Stimulated activated naive B cell treated with anti-CD40 and anti-IgM and Interleukin-4, amounts not matched to agents 10 μg/mL and 1 μg/mL and 100 μg/mL, for 72 hours (primary cell): ENCODE measurements around the gene LACTB.

Experiments
- ATAC-seq, 2 donors: fragments of 150-1000 bp; cut with Tn5 transposase; replicated peaks; 2 replicates each; pipeline ENCODE4 v1.10.0; 2021; ENCODE audit warnings: moderate library complexity in 1 of 2
- DNase-seq: peaks from one replicate; pipeline ENCODE4 v3.0.0; 2021
- H3K27ac Mint-ChIP-seq: one replicate; pipeline ENCODE4 v1.8.0; 2022; ENCODE audit warnings: mild to moderate bottlenecking, mixed read lengths
- H3K27me3 Mint-ChIP-seq, 2 donors: one replicate each; pipeline ENCODE4 v1.8.0; 2022; ENCODE audit warnings: mixed read lengths in 2 of 2
- H3K36me3 Mint-ChIP-seq, 2 donors: one replicate each; pipeline ENCODE4 v1.8.0; 2022; ENCODE audit warnings: mixed read lengths in 2 of 2, mild to moderate bottlenecking in 1 of 2
- H3K4me1 Mint-ChIP-seq, 2 donors: one replicate each; pipeline ENCODE4 v1.8.0; 2022; ENCODE audit warnings: mixed read lengths in 2 of 2, mild to moderate bottlenecking in 1 of 2
- H3K4me3 Mint-ChIP-seq, 2 donors: one replicate each; pipeline ENCODE4 v1.8.0; 2022; ENCODE audit warnings: mild to moderate bottlenecking in 2 of 2, mixed read lengths in 2 of 2, moderate library complexity in 1 of 2
- H3K9me3 Mint-ChIP-seq, 2 donors: one replicate each; pipeline ENCODE4 v1.8.0; 2022; ENCODE audit warnings: mixed read lengths in 2 of 2, mild to moderate bottlenecking in 1 of 2

The LACTB gene

GRCh38 chr15:63121382-63122001 lies at the start of gene LACTB:
Gene LACTB, plus strand, starts transcription at chr15:63121861. Its CDS starts 11 bp downstream, at chr15:63121872.
- Mint-ChIP-seq H3K27me3 (no peaks in the 10 kb centered on the region), H3K9me3 (peaks cover 11% of the 10 kb centered on the region in 2 donors), H3K36me3 (peaks cover 30 to 32% of the 10 kb centered on the region in 2 donors), H3K27ac (peak within 1 kb of the TSS; percentile 93), H3K4me3 (peak within 1 kb of the TSS; percentile 87 to 88), H3K4me1 (peaks cover 7 to 28% of the 10 kb centered on the region in 2 donors)
- DNase-seq = peak; percentile 82
- peak; percentile 92 for ATAC-seq

- Mint-ChIP-seq H3K4me3 (no peak overlapping the region), H3K4me1 (no peaks in the 10 kb centered on the region), H3K9me3 (no peaks in the 10 kb centered on the region), H3K27ac (no peak overlapping the region), H3K27me3 (peaks cover 0 to 5% of the 10 kb centered on the region in 2 donors), H3K36me3 (peaks cover 1 to 5% of the 10 kb centered on the region in 2 donors)
- ATAC-seq = no peak
- DNase-seq = no peak
Measured at GRCh38 chr15:63072023-63072650, 49.5 kb upstream of the LACTB start.

GRCh38 chr15:63072809-63073277 lies 48.8 kb upstream of the LACTB start:
- no peaks in the 10 kb centered on the region for H3K9me3 Mint-ChIP-seq
- ATAC-seq (no peak), DNase-seq (no peak)
- no peaks in the 10 kb centered on the region for H3K4me1 Mint-ChIP-seq
- peaks cover 1 to 5% of the 10 kb centered on the region in 2 donors for H3K36me3 Mint-ChIP-seq
- H3K27me3 Mint-ChIP-seq = peaks cover 0 to 6% of the 10 kb centered on the region in 2 donors
- H3K4me3 Mint-ChIP-seq = no peak overlapping the region
- H3K27ac Mint-ChIP-seq = no peak overlapping the region

GRCh38 chr15:63073497-63074172 lies 48.0 kb upstream of the LACTB start:
- H3K27ac Mint-ChIP-seq = no peak overlapping the region
- H3K36me3 Mint-ChIP-seq = no peaks in the 10 kb centered on the region
- H3K4me1 Mint-ChIP-seq = no peaks in the 10 kb centered on the region
- H3K9me3 Mint-ChIP-seq = no peaks in the 10 kb centered on the region
- H3K4me3 Mint-ChIP-seq = no peak overlapping the region
- DNase-seq (no peak), ATAC-seq (no peak)
- peaks cover 0 to 6% of the 10 kb centered on the region in 2 donors for H3K27me3 Mint-ChIP-seq

- ATAC-seq (no peak), DNase-seq (no peak)
- H3K27me3 Mint-ChIP-seq = peaks cover 0 to 12% of the 10 kb centered on the region in 2 donors
- no peaks in the 10 kb centered on the region for H3K9me3 Mint-ChIP-seq
- H3K27ac Mint-ChIP-seq = no peak overlapping the region
- H3K36me3 Mint-ChIP-seq = no peaks in the 10 kb centered on the region
- no peak overlapping the region for H3K4me3 Mint-ChIP-seq
- no peaks in the 10 kb centered on the region for H3K4me1 Mint-ChIP-seq
Measured at GRCh38 chr15:63075015-63075983, 46.4 kb upstream of the LACTB start.

GRCh38 chr15:63075984-63076713 lies 45.5 kb upstream of the LACTB start:
- no peak for DNase-seq
- Mint-ChIP-seq H3K9me3 (no peaks in the 10 kb centered on the region), H3K4me1 (no peaks in the 10 kb centered on the region), H3K36me3 (no peaks in the 10 kb centered on the region), H3K27ac (no peak overlapping the region), H3K27me3 (peaks cover 0 to 19% of the 10 kb centered on the region in 2 donors), H3K4me3 (no peak overlapping the region)
- ATAC-seq = no peak

- Mint-ChIP-seq H3K4me3 (no peak overlapping the region), H3K4me1 (no peaks in the 10 kb centered on the region), H3K27me3 (peaks cover 0 to 19% of the 10 kb centered on the region in 2 donors), H3K27ac (no peak overlapping the region), H3K36me3 (no peaks in the 10 kb centered on the region), H3K9me3 (no peaks in the 10 kb centered on the region)
- DNase-seq = no peak
- ATAC-seq = no peak
Measured at GRCh38 chr15:63076714-63077046, 45.0 kb upstream of the LACTB start.

GRCh38 chr15:63077952-63078351 lies 43.7 kb upstream of the LACTB start:
- Mint-ChIP-seq H3K27me3 (peaks cover 0 to 22% of the 10 kb centered on the region in 2 donors), H3K4me3 (no peak overlapping the region), H3K36me3 (no peaks in the 10 kb centered on the region), H3K4me1 (no peaks in the 10 kb centered on the region), H3K27ac (no peak overlapping the region), H3K9me3 (no peaks in the 10 kb centered on the region)
- ATAC-seq (no peak), DNase-seq (no peak)

- ATAC-seq (no peak), DNase-seq (no peak)
- Mint-ChIP-seq H3K4me1 (no peaks in the 10 kb centered on the region), H3K4me3 (no peak overlapping the region), H3K36me3 (no peaks in the 10 kb centered on the region), H3K27ac (no peak overlapping the region), H3K27me3 (peaks cover 0 to 27% of the 10 kb centered on the region in 2 donors), H3K9me3 (no peaks in the 10 kb centered on the region)
Measured at GRCh38 chr15:63079947-63080626, 41.6 kb upstream of the LACTB start.

GRCh38 chr15:63080634-63081250 lies 40.9 kb upstream of the LACTB start:
- ATAC-seq (no peak), DNase-seq (no peak)
- H3K27me3 Mint-ChIP-seq = peaks cover 0 to 27% of the 10 kb centered on the region in 2 donors
- H3K27ac Mint-ChIP-seq = no peak overlapping the region
- H3K9me3 Mint-ChIP-seq = no peaks in the 10 kb centered on the region
- no peaks in the 10 kb centered on the region for H3K36me3 Mint-ChIP-seq
- no peak overlapping the region for H3K4me3 Mint-ChIP-seq
- no peaks in the 10 kb centered on the region for H3K4me1 Mint-ChIP-seq

- Mint-ChIP-seq H3K9me3 (no peaks in the 10 kb centered on the region), H3K27me3 (peaks cover 0 to 21% of the 10 kb centered on the region in 2 donors), H3K4me3 (no peak overlapping the region), H3K4me1 (no peaks in the 10 kb centered on the region), H3K36me3 (no peaks in the 10 kb centered on the region), H3K27ac (no peak overlapping the region)
- DNase-seq (no peak), ATAC-seq (no peak)
Measured at GRCh38 chr15:63082366-63082765, 39.3 kb upstream of the LACTB start.

- Mint-ChIP-seq H3K36me3 (no peaks in the 10 kb centered on the region), H3K4me3 (no peak overlapping the region), H3K4me1 (no peaks in the 10 kb centered on the region), H3K9me3 (no peaks in the 10 kb centered on the region), H3K27me3 (peaks cover 0 to 21% of the 10 kb centered on the region in 2 donors), H3K27ac (no peak overlapping the region)
- no peak for DNase-seq
- ATAC-seq = no peak
Measured at GRCh38 chr15:63083044-63083443, 38.6 kb upstream of the LACTB start.

- ATAC-seq = no peak
- no peak for DNase-seq
- H3K27ac Mint-ChIP-seq = no peak overlapping the region
- H3K4me1 Mint-ChIP-seq = no peaks in the 10 kb centered on the region
- H3K36me3 Mint-ChIP-seq = no peaks in the 10 kb centered on the region
- no peaks in the 10 kb centered on the region for H3K9me3 Mint-ChIP-seq
- no peak overlapping the region for H3K4me3 Mint-ChIP-seq
- peaks cover 0 to 21% of the 10 kb centered on the region in 2 donors for H3K27me3 Mint-ChIP-seq
Measured at GRCh38 chr15:63083541-63083940, 38.1 kb upstream of the LACTB start.
